Loucy (cell line): Measurements from ENCODE around the gene PFKFB3.
A peak's percentile ranks its signal among the peaks of the same experiment; 100 is the strongest.

Experiments used
- H2AFZ ChIP-seq: fragments of 200-600 bp; sonication (generic); 2 replicates; pipeline ENCODE4 v1.6.0; 2016; ENCODE audit warnings: antibody characterized with exemption, mild to moderate bottlenecking, low read length, moderate library complexity
- H3F3A ChIP-seq: fragments of 200-600 bp; 2 replicates; pipeline ENCODE4 v1.6.0; 2016; ENCODE audit warnings: antibody characterized with exemption, low read depth, mild to moderate bottlenecking
- H3K27me3 ChIP-seq: fragments of 200-600 bp; sonication (generic); 2 replicates; pipeline ENCODE4 v1.6.1; 2014; ENCODE audit warnings: low read length, mild to moderate bottlenecking; ENCODE audit not compliant: insufficient read depth, poor library complexity, severe bottlenecking
- H3K36me3 ChIP-seq: fragments of 200-600 bp; sonication (generic); 2 replicates; pipeline ENCODE4 v1.6.1; 2016; ENCODE audit warnings: low read length; ENCODE audit not compliant: insufficient read depth
- H3K4me1 ChIP-seq: fragments of 200-600 bp; sonication (generic); 2 replicates; pipeline ENCODE4 v1.5.1; 2014; ENCODE audit warnings: low read length, mild to moderate bottlenecking; ENCODE audit not compliant: insufficient read depth, poor library complexity, severe bottlenecking
- H3K4me2 ChIP-seq: fragments of 200-600 bp; sonication (generic); 2 replicates; pipeline ENCODE4 v1.6.0; 2014; ENCODE audit warnings: antibody characterized with exemption, low read length, low read depth, mild to moderate bottlenecking; ENCODE audit not compliant: poor library complexity, severe bottlenecking
- H3K4me3 ChIP-seq: fragments of 200-600 bp; sonication (generic); 2 replicates; pipeline ENCODE4 v1.5.1; 2014; ENCODE audit warnings: low read length, mild to moderate bottlenecking, mixed read lengths; ENCODE audit not compliant: poor library complexity, severe bottlenecking
- H3K79me2 ChIP-seq: fragments of 200-600 bp; sonication (generic); 2 replicates; pipeline ENCODE4 v1.6.1; 2014; ENCODE audit warnings: low read length; ENCODE audit not compliant: insufficient read depth
- H3K9ac ChIP-seq: fragments of 200-600 bp; sonication (generic); 2 replicates; pipeline ENCODE4 v1.6.0; 2014; ENCODE audit warnings: mild to moderate bottlenecking, low read depth, low read length, moderate library complexity; ENCODE audit not compliant: poor library complexity, severe bottlenecking
- H3K9me2 ChIP-seq: fragments of 200-600 bp; sonication (generic); replicated peaks from 2 replicates; pipeline ENCODE4 v1.6.1; 2016; ENCODE audit warnings: low read depth, low read length, mixed read lengths
- H3K9me3 ChIP-seq: fragments of 200-600 bp; sonication (generic); 2 replicates; pipeline ENCODE4 v1.6.1; 2014; ENCODE audit warnings: mild to moderate bottlenecking, antibody characterized with exemption, low read length, low read depth; ENCODE audit not compliant: insufficient read depth
- H4K20me1 ChIP-seq: fragments of 200-600 bp; sonication (generic); 2 replicates; pipeline ENCODE4 v1.6.0; 2014; ENCODE audit warnings: antibody characterized with exemption, low read length, mild to moderate bottlenecking; ENCODE audit not compliant: insufficient read depth, poor library complexity, severe bottlenecking
- EZH2phosphoT487 ChIP-seq: fragments of 200-600 bp; IDR thresholded peaks from 2 replicates; pipeline ENCODE4 v1.6.1; 2018; ENCODE audit warnings: antibody characterized with exemption, mild to moderate bottlenecking, moderate library complexity, borderline replicate concordance
- TF ChIP-seq, protein P1 (sequence below): fragments of 200-600 bp; sonication (generic); conservative IDR thresholded peaks from 2 replicates; pipeline ENCODE4 v1.5.1; 2014; ENCODE audit warnings: mild to moderate bottlenecking, antibody characterized with exemption, low read length

PFKFB3 gene

DNA sequence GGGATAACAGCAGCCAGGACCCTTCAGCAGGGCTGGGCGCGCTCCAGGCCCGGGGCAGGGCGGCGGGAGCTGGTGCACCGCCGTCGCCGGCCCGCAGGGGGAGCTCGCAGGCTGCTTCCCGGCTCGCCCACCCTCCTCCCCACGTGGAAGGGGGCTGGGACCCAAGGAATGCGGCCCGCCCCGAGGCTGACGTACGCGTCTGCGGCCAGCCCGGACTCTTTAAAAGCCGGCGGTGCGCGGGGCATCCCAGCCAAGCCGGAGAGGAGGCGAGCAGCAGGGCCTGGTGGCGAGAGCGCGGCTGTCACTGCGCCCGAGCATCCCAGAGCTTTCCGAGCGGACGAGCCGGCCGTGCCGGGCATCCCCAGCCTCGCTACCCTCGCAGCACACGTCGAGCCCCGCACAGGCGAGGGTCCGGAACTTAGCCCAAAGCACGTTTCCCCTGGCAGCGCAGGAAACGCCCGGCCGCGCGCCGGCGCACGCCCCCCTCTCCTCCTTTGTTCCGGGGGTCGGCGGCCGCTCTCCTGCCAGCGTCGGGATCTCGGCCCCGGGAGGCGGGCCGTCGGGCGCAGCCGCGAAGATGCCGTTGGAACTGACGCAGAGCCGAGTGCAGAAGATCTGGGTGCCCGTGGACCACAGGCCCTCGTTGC is at the start of gene PFKFB3:
Gene PFKFB3, plus strand, starts transcription at position 249 of the 647 bp plus-strand sequence. Its CDS starts 329 bp downstream, at position 578.
- Histone ChIP-seq H3K4me2 (peak within 1 kb of the TSS; percentile 98), H3K9ac (peak within 1 kb of the TSS; percentile 79), H3K36me3 (no peaks in the 10 kb centered on the region), H3K27me3 (no peaks in the 10 kb centered on the region), H3K79me2 (peaks cover 48% of the 10 kb centered on the region), H3K9me3 (no peaks in the 10 kb centered on the region), H3K9me2 (no peaks in the 10 kb centered on the region), H2AFZ (peak within 1 kb of the TSS; percentile 86), H3K4me1 (peaks cover 30% of the 10 kb centered on the region), H4K20me1 (peaks cover 34% of the 10 kb centered on the region), H3K4me3 (peak within 1 kb of the TSS; percentile 98), H3F3A (peaks cover 4% of the 10 kb centered on the region; the same call in 1 of the 2 replicates)
- TF ChIP-seq EZH2phosphoT487, result no peak
- TF ChIP-seq, protein P1, sequence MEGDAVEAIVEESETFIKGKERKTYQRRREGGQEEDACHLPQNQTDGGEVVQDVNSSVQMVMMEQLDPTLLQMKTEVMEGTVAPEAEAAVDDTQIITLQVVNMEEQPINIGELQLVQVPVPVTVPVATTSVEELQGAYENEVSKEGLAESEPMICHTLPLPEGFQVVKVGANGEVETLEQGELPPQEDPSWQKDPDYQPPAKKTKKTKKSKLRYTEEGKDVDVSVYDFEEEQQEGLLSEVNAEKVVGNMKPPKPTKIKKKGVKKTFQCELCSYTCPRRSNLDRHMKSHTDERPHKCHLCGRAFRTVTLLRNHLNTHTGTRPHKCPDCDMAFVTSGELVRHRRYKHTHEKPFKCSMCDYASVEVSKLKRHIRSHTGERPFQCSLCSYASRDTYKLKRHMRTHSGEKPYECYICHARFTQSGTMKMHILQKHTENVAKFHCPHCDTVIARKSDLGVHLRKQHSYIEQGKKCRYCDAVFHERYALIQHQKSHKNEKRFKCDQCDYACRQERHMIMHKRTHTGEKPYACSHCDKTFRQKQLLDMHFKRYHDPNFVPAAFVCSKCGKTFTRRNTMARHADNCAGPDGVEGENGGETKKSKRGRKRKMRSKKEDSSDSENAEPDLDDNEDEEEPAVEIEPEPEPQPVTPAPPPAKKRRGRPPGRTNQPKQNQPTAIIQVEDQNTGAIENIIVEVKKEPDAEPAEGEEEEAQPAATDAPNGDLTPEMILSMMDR, result peak; percentile 76

DNA sequence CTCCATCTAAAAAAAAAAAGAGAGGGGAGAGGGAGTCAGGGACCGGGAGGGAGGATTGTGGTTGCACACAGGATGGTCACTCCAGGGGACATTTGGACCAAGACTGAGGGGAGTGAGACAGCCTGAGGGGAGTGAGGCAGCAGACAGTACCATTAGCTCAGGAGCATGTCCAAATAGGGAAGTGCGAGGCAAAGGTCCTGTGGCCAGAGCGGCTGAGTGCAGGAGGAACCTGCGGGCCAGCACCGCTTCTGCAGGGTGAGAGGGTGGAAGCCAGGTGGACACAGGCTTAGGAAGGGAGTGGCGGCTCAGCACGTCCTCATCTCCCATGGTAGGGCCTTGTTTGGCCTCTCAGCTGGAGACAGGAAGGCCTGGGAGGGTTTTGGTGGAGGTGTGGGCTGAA is 48.9 kb upstream of the PFKFB3 start:
- H3K9me3 ChIP-seq, result no peaks in the 10 kb centered on the region
- no peak overlapping the region for H2AFZ ChIP-seq
- H3K36me3 ChIP-seq, result no peaks in the 10 kb centered on the region
- H3F3A ChIP-seq, result no peaks in the 10 kb centered on the region
- no peaks in the 10 kb centered on the region for H3K9me2 ChIP-seq
- peaks cover under 1% of the 10 kb centered on the region for H3K4me1 ChIP-seq
- no peak overlapping the region for H3K4me2 ChIP-seq
- TF ChIP-seq EZH2phosphoT487, result no peak
- TF ChIP-seq, protein P1, result no peak
- H3K4me3 ChIP-seq, result no peak overlapping the region
- no peaks in the 10 kb centered on the region for H3K27me3 ChIP-seq
- peaks cover 12% of the 10 kb centered on the region for H4K20me1 ChIP-seq
- H3K9ac ChIP-seq, result no peak overlapping the region
- H3K79me2 ChIP-seq, result peaks cover 80% of the 10 kb centered on the region; the same call in 1 of the 2 replicates

DNA sequence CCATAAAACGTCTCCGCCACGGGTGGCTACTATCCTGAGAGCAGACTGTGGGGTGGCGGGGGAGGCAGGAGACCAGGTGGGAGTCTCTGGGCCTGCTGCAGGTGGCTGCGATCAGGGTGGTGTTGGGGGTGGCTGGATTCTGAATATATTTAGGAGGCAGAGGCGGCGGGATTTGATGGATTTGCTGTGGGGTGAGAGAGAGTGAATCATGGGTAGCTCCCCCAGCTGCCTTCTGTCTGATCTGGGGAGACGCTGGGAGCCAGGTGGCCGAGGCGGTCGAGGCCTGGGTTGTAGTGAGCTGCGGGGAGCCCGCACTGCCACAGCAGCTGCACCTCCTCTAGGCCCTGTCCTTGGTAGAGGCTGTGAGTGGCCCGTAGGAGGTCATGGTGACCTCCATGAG is 48.2 kb upstream of the PFKFB3 start:
- no peak for TF ChIP-seq EZH2phosphoT487
- TF ChIP-seq, protein P1, result no peak

More for the DNA sequence above, 48.2 kb upstream of the PFKFB3 start:
- peaks cover 78% of the 10 kb centered on the region; the same call in 1 of the 2 replicates for H3K79me2 ChIP-seq
- no peaks in the 10 kb centered on the region for H3K4me1 ChIP-seq
- peaks cover 11% of the 10 kb centered on the region for H4K20me1 ChIP-seq
- H3F3A ChIP-seq, result no peaks in the 10 kb centered on the region
- no peaks in the 10 kb centered on the region for H3K9me3 ChIP-seq
- H3K4me2 ChIP-seq, result no peak overlapping the region
- H3K9me2 ChIP-seq, result no peaks in the 10 kb centered on the region
- no peak overlapping the region for H2AFZ ChIP-seq
- H3K27me3 ChIP-seq, result no peaks in the 10 kb centered on the region
- H3K4me3 ChIP-seq, result no peak overlapping the region
- no peak overlapping the region for H3K9ac ChIP-seq
- H3K36me3 ChIP-seq, result no peaks in the 10 kb centered on the region
